Hematopoietic multipotent progenitor cell treated with erythropoietin and hydrocortisone succinate and interleukin-3 and kit ligand, for 15 days (in vitro differentiated cells): ENCODE data around the gene JPH3.
"Not testable (repeated sequence)": the region's sequence is repeated elsewhere in the genome, so short reads cannot be mapped to it uniquely, and the experiment has no call there.

Experiments
- DNase-seq: peaks from one replicate; pipeline ENCODE4 v3.0.0-alpha.2; 2015; ENCODE audit warnings: low spot score

Gene JPH3

GRCh38 chr16:87654826-87655225 lies 52.5 kb downstream of the JPH3 start:
- no peak for DNase-seq

GRCh38 chr16:87656328-87656727 lies 54.0 kb downstream of the JPH3 start:
- DNase-seq = no peak

DNA sequence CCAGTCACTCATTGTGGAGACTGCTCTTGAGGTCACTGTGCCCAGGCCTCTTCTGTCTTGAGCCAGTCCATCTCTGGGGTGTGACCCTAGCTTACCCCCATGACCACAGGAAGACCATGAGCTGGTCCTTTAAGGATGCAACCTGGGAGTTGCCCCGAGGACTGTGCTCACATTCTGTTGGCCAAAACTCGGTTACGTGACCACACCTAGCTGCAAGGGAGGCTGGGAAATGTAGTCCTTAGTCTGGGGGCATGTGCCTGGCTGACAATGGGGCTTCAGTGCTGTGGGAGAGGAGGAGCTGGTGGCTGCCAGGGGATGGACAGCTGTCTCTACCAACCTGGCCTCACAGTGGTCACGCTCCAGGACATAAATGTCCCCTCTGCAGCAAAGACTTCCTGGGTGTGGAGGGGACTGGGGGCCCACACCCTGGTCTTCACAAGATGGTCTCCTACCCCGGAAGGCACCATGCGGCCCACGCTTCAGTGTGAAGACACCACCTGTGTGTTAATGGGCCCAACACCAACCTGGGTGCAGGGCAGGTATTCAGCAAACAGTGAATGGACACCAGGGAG lies 55.4 kb downstream of the JPH3 start:
- DNase-seq = no peak

GRCh38 chr16:87658564-87659225 lies 56.4 kb downstream of the JPH3 start:
- no peak for DNase-seq

DNA sequence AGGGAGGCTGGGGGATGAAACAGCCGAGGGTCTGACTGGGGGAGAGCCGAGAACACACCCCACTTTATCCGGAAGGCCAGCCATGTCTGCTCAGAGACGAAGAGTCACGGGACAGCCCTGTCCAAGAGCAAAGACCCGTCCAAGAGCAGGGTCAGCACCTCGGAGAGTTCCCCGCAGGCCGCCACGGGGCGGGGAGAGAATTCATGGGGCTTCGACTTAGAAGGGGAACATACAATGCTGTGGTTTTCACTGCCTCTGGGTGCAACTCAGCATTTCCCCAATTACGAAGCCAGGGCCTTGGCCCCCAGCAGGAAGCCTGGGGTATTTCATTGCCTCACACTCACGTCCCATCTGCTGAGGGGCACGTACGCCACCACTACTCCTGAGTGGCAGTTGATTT lies 59.3 kb downstream of the JPH3 start:
- DNase-seq = no peak

- DNase-seq = no peak
These were observed 60.2 kb downstream of the JPH3 start for GRCh38 chr16:87662254-87663204.

DNA sequence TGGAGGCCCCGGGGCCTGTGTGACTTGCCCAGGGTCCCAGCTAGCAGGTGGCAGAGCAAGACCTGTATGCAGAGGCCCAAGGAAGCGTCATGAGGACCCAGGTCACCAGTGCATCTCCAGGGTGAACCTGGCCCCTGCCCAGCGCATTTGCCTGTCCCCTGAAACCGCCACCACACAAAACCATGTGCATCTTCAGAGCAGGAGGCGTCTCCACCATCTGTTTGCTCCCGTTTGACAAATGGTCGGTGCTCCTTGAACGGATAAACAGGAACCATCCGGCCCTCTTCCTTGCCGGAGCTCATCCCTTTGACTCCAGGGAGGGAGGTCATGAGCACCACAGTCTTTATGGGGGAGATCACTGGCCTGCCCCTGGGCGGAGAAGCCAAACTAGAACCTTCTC lies 62.5 kb downstream of the JPH3 start:
- no peak for DNase-seq

DNA sequence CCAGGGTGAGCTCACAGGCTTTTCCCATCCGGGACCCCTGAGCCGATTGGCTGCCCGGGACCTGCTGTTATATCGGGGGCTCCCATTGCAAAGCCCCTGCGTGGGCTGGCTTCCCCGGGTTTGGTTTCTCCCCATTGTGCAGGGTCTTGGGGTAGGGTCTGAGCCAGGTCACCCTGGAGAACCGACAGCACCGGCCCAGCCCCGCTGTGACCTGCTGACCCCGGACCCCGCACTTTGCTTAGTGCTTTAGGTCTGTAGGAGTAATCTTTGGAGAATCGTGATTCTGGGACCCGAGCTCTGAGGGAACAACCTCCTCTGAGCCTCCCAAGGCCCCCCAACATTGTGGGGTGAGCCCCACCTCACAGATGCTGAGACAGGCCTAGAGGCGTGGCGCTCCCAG lies 62.9 kb downstream of the JPH3 start:
- DNase-seq = no peak

- DNase-seq = no peak
These were observed 64.6 kb downstream of the JPH3 start for GRCh38 chr16:87666919-87667318.

GRCh38 chr16:87667443-87667842 lies 65.1 kb downstream of the JPH3 start:
- DNase-seq = no peak

- DNase-seq = no peak
These were observed 65.6 kb downstream of the JPH3 start for GRCh38 chr16:87667946-87668345.

DNA sequence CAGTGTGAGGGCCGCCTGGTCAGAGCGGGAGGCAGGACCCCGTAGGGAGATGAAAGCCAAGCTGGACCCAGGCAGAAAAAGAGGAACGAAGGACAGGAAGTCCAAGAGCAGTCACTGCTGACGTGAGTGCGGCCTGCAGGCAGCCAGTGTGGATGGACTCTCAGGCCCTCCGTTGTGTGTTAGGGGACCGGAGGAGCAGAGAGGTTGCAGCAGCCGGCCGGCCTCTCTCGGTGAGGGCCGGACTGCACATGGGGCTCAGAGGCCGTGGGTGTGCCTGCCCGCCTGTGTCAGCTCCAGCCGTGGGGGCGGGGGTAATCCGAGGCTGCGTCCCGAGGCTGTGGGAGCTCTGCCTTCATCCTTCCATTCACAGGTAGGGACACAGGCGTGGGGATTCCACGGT lies 67.4 kb downstream of the JPH3 start:
- DNase-seq = no peak

GRCh38 chr16:87671221-87671620 lies 68.9 kb downstream of the JPH3 start:
- no peak for DNase-seq

GRCh38 chr16:87671715-87672270 lies 69.5 kb downstream of the JPH3 start:
- no peak for DNase-seq

- DNase-seq = no peak
These were observed 72.1 kb downstream of the JPH3 start for GRCh38 chr16:87674419-87674818.

- DNase-seq = no peak
These were observed 72.9 kb downstream of the JPH3 start for GRCh38 chr16:87675111-87675719.

DNA sequence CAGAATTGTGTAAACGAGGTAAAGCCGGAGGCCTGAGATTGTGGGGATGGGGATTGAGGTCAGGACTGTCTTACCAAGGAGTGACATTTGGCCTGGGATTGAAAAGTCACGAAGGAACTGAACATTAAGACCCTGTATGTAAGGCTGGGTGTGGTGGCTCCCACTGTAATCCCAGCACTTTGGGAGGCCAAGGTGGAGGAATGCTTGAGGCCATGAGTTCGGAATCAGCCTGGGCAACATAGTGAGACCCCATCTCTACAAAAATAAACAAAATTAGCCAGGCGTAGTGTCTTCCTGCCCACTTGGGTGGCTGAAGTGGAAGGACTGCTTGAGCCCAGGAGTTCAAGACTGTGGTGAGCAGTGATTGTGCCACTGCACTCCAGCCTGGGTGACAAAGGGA lies 75.5 kb downstream of the JPH3 start:
- no peak for DNase-seq

- DNase-seq = no peak
These were observed 76.3 kb downstream of the JPH3 start for GRCh38 chr16:87678618-87679017.

DNA sequence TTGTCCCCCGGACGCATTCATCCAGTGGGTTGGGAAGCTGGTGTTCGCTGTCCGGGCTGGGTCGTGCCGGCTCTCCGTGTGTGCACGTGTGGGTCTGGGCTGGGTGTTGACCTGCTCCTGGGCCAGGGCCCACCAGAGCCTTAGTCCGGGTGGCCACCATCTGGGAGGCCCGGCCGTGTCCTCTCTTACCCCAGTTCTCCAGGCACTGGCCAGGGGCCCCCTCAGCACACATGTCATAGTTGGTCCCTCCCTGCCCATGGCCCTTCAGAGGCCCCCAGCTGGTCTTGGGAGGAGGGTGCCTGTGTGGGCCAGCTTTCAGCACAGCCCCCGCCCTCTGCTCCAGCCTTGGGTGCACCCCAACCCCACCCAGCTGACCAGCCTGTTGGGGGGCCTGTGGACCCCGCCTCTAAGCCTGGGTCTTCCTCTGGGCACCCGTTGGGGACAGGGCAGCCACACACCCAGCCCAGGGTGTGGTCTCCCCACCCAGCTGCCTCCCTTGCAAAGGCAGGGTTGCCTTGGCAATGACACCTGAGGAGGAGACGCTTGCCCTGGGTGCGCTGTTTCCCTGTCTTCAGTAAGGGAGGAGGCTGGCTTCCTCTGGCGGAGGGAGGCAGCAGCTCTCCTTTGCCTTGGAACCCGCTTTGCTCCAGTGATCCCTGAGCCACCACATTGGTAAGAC lies 77.4 kb downstream of the JPH3 start:
- DNase-seq = no peak

- DNase-seq = no peak
These were observed 78.0 kb downstream of the JPH3 start for GRCh38 chr16:87680272-87680644.

GRCh38 chr16:87681051-87681602 lies 78.8 kb downstream of the JPH3 start:
- not testable (repeated sequence) for DNase-seq
